ENCODE results near the gene PLXNB1.

Gene PLXNB1

DNA sequence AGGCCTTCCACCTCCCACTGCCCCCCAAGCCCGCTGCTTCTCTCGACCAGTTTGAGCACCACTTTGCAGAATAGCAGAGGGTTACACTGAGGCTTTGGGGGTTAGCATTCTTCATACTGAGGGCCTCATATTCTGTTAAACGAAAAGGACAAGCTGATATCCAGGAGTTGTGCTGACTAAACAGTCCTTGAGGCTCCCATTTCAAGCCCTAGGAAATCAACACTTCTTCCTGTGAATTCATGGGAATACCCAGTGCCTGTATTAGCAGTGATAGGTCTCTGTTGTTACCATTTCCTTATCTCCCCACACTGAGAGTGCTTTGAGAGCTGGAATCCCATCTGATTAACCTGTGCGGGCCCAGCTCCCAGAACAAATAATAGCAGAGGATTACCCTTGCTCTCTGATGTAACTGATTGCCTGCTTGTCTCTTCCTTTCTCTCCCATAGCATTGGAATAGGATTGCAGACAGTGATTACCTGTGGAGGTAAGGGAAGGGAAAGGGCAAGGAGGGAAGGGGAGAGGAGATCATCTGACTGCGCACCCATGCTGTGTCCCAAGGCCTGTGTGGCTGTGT is 56.9 kb downstream of the PLXNB1 start:
- TF ChIP-seq, protein P1, sequence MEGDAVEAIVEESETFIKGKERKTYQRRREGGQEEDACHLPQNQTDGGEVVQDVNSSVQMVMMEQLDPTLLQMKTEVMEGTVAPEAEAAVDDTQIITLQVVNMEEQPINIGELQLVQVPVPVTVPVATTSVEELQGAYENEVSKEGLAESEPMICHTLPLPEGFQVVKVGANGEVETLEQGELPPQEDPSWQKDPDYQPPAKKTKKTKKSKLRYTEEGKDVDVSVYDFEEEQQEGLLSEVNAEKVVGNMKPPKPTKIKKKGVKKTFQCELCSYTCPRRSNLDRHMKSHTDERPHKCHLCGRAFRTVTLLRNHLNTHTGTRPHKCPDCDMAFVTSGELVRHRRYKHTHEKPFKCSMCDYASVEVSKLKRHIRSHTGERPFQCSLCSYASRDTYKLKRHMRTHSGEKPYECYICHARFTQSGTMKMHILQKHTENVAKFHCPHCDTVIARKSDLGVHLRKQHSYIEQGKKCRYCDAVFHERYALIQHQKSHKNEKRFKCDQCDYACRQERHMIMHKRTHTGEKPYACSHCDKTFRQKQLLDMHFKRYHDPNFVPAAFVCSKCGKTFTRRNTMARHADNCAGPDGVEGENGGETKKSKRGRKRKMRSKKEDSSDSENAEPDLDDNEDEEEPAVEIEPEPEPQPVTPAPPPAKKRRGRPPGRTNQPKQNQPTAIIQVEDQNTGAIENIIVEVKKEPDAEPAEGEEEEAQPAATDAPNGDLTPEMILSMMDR (IDR thresholded peaks at IDR 0.05; ENCODE audit: borderline replicate concordance, control extremely low read depth, extremely low read depth, insufficient read depth, missing control alignments) = no peak
- in situ Hi-C loops (cut with MboI; ENCODE audit: low sequenced_read_pairs, unreplicated experiment) = no loop called here
- no peak for DNase-seq (ENCODE audit: low spot score)

DNA sequence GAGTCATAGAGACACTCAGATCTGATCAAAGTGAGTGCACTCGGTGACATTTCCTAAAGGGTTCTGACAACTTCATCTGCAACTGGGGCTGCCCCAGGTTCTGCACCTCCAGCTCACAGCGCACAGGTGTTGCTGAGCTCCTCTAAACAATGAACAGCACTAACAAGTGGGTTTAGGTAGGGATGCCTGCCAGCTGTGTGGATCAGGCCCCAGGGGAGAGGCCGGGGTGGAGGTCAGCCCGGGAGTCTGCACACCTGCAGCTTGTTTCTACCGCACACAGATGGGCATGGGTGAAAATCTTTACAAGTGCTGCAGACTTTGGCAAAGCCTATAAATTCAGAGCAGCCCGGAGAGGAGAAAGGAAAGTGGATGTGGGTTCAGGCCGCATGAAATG is 57.5 kb downstream of the PLXNB1 start:
- in situ Hi-C loops (cut with MboI; ENCODE audit: low sequenced_read_pairs, unreplicated experiment) = no loop called here
- no peak for DNase-seq (ENCODE audit: low spot score)
- TF ChIP-seq, protein P1 (IDR thresholded peaks at IDR 0.05; ENCODE audit: borderline replicate concordance, control extremely low read depth, extremely low read depth, insufficient read depth, missing control alignments) = no peak

DNA sequence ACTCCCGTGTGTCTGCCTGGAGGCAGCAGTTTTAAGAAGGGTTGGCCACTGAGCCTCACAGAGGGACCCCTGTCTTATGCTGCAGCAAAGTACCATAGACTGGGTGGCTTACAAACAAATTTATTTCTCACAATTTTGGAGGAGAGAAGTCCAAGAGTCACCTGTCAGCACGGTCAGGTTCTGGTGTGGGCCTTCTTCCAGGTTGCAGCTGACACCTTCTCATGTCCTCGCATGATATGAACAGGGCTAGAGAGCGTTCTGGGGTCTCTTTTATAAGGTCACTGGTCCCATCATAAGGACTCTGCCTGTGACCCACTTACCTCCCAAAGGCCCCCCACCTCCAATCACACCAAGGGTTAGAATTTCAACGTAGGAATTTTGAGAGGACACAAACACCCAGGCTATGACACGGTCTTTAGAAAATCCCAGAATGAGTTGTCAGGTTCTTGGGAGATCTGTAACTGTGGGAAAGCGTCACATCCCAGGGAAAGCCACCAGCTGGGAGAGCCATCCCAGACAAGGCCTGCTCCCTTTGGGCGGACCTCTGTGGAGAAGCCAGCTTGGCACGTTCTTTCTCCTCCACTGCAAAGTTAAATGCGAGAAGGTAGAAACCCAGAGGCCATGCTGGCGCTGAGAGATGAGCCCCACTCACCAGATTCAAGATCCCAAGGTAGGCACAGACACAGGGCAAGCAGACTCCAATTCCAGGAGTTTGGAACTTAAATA is 58.1 kb downstream of the PLXNB1 start, which contains the start of gene FBXW12:
Gene FBXW12 (plus strand): TSS at position 569 of the 726 bp plus-strand sequence. CDS start 549 bp downstream, outside the sequence.
- DNase-seq (ENCODE audit: low spot score) = no peak
- in situ Hi-C loops (cut with MboI; ENCODE audit: low sequenced_read_pairs, unreplicated experiment) = no loop called here
- TF ChIP-seq, protein P1 (IDR thresholded peaks at IDR 0.05; ENCODE audit: borderline replicate concordance, control extremely low read depth, extremely low read depth, insufficient read depth, missing control alignments) = no peak

DNA sequence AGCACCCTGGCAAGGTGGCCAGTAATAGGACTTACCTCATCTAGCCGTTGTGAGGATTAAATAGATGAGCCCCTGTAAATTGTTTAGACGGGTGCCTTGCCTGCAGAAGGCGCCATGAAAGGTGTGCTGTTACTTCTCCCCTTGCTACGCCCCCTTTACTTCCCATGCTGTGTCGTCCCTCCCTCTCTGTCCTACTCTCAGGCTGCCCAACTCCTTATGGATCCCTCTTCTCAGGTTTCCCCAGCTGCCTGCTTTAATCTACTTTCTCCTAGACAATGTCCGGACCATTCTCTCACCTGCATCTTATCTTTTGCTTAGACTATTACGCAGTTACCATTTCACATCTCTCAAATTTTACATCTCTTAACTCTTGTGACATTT is 59.6 kb downstream of the PLXNB1 start:
- no peak for DNase-seq (ENCODE audit: low spot score)
- in situ Hi-C loops (cut with MboI; ENCODE audit: low sequenced_read_pairs, unreplicated experiment) = no loop called here

DNA sequence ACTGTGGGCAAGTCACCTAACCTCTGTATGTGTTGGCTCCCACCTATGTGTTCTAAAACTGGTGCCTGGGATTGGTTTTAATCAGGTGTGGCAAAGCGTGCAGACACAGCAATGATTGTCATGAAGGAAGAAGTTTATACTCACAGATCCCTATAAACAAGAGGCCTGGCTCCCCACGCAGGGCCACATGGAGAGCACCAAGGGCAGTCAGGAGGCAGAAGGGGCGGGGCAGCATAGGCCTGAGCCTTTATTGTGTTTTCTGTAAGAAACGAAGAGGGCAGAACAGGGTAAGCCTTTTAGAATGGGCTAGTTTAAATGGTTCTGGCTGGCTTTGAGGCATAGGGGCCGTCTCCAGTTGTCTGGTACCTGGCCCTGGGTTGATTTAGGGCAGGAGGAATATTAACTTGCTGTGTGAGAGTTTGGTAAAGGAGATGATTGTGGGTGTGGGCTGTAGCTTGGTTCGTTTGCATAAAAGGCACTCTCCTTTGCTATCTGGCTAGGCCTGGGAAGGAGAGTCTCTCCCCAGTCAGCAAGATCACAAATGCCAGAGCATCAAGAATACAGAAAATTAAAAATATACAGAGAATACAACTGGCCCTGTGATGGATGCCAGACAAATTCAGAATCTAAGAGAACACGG is 60.1 kb downstream of the PLXNB1 start:
- in situ Hi-C loops (cut with MboI; ENCODE audit: low sequenced_read_pairs, unreplicated experiment) = no loop called here
- DNase-seq (ENCODE audit: low spot score) = no peak
- TF ChIP-seq, protein P1 (IDR thresholded peaks at IDR 0.05; ENCODE audit: borderline replicate concordance, control extremely low read depth, extremely low read depth, insufficient read depth, missing control alignments) = no peak

More for the DNA sequence above, 59.6 kb downstream of the PLXNB1 start:
- TF ChIP-seq, protein P1 (IDR thresholded peaks at IDR 0.05; ENCODE audit: borderline replicate concordance, control extremely low read depth, extremely low read depth, insufficient read depth, missing control alignments) = no peak

DNA sequence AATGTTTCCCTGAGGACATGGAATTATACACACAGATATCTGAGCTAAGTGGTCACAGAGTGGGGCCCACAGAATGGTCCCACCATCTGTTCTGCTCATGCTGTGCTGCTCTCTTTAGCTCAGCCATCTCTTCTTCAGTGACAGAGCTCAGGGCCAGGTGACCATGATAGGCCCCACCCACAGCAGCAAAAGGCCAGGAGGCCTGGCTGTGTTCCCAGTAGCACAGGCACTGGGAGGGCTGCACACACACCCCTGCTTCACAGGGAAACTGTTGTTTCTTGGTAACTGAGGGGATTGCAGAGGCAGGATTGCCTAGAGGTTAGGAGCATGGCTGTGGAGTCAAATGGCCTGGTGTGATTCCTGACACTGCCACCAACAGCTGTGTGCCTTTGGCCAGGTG is 62.7 kb downstream of the PLXNB1 start:
- in situ Hi-C loops (cut with MboI; ENCODE audit: low sequenced_read_pairs, unreplicated experiment) = no loop called here
- TF ChIP-seq, protein P1 (IDR thresholded peaks at IDR 0.05; ENCODE audit: borderline replicate concordance, control extremely low read depth, extremely low read depth, insufficient read depth, missing control alignments) = no peak
- DNase-seq (ENCODE audit: low spot score) = no peak

Measured in GM13976 (cell line).